LoVo (cell line): Measurements from ENCODE around the gene EME1.
"Not testable (repeated sequence)": the region's sequence is repeated elsewhere in the genome, so short reads cannot be mapped to it uniquely, and the experiment has no call there.

Experiments used
- DNase-seq: peaks from one replicate; pipeline ENCODE4 v3.0.0-alpha.2; 2016; ENCODE audit warnings: low spot score

Gene EME1

DNA sequence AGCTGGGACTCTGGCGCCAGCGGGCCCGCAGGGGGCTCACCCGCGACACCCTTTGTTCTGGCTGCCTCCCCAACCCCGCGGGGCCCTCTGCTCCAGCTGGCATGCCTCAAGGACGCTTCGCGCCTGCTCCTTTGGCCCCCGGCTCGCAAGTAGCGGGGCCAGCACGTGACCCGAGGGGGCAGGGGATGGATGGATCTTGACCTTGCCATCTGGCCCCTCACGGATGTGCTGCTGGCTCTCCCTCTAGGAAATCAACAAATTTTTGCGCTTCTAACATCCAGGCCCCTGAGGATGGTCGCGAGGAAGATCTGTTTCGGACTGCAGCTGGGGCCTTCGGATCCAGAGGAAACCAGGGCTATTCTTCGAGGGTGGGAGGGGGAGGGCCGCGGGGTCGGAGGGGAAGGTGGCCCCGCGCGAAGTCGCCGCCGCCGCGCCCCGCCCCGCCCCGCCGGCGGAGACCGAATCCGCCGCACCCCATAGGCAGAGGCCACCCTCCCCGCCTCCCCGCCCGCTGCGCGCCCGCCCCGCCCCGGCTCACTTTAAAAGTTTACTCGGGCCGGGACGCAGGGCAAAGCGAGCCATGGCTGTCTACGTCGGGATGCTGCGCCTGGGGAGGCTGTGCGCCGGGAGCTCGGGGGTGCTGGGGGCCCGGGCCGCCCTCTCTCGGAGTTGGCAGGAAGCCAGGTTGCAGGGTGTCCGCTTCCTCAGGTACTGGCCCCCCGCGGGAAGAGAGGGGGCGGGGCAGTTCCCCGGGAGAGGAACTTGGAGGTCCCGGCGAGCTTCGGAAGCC lies 52.8 kb downstream of the EME1 start, which contains the start of gene ACSF2:
Gene ACSF2, plus strand, starts transcription at position 537 of the 790 bp plus-strand sequence. Its CDS starts 44 bp downstream, at position 581.
- peak; percentile 58 for DNase-seq

DNA sequence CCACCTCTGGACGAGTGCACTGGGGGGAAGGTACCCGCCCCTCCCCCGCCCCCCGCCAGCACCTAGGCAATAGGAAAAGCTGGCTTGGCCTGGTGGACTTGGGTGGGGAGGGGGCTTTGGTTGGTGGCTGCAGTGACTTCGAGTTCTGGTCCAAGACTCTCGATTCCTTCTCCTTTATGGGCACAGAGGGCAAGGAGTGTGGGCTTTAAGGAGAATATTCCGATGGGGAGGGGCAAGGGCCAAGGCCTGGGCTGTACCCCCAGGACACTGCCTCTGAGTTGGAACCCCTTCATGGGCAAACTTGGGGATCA lies 53.4 kb downstream of the EME1 start:
- DNase-seq = no peak

DNA sequence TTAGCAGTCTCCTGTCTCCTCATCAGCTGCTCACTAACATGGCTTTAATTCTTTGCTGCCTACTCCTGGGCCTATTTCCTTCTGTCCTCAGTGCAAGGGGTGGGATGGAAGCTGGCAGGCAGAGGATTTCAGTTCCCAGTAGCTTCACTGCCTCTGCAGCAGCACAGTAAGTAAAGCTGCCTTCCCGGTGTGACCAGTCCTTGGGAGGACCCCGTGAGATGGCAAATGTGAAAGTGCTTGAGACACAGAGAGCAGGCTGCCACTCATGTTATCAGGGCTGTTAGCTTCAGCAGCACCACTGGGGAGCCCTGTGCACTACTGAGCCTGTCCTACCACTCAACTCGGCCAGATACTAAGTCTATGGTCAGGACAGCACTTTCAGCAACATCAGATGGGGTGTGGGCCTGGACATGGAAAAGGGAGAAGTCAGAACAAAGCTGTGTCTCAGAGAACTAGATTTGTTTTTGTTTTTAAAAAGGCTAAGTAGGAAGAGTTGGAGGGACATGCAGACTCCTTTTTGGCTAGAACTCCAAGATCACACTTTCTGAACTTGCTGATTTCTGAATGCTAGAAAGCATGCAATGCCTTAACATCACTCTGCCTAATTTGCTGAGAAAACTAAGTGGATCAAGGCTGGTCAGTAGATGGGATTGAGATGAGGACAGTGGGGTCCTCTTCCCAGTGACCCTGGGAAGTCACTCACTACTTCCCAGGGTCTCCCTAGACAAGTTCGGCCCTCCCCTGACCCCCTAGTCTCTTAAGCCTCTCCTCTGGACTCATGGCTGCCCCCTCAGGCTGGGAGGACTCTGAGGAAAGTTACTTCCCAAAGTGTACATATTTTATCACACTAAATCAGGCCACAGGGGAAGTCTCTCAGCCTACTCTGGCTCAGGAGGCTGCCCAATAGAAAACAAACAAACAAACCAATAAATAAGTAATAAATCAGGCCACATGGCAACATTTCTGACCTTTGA lies 54.1 kb downstream of the EME1 start:
- peak; percentile 27 for DNase-seq

DNA sequence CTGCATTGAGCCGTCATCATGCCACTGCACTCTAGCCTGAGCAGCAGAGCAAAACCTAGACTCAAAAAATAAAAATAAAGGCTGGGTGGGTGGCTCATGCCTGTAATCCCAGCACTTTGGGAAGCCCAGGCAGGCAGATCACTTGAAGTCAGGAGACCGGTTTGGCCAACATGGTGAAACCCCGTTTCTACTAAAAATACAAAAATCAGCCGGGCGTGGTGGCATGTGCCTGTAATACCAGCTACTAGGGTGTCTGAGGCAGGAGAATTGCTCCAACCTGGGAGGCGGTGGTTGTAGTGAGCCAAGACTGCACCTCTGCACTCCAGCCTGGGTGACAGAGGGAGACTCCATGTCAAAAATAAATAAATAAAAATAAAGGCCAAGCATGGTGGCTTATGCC lies 55.1 kb downstream of the EME1 start:
- DNase-seq = not testable (repeated sequence)

DNA sequence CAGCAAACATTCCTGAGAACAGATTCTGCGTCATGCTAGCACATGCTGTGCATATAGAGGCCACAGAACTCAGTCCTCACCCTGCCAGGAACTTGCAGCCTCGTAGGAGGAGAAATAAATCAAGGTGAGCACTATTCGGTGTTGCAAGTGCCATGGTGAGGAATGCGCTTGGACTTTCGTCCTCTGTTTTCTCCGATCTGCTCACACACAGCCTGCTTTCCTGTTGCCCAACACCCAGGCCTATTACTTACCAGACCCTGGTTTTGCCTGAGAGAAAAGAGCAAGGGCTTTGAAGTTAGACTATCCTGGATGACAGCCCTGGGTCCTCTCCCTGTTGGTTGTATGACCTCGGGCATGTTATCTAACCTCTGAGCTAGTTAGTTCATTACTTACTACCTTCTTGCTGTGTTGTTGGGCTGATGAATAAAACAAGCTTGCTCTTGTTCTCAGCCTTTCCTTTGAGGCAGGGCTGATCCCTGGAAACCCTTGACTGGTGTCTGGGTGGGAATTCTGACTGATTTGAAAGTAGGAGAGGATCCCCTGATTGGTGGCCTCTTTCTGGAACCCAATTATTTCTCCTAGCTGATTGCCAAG lies 55.9 kb downstream of the EME1 start:
- no peak for DNase-seq

DNA sequence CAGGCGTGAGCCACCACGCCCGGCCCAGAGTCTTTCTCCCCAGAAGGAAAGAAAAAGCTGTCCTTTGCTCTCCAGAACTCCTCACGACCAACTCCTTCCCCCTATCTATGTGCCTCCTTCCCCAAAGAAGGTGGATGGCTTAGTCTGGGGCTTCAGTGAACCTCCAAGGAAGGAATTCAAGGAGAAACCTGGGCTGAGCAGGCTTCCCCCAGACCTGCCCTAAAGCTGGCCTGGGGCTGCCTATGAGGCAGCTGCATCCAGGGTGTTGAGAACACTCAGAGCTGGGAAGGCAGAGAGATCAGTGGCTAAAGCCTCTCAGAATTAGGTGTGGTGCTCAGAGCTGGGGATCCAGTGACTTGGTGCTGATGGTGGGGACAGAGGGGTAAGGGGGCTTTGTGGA lies 56.8 kb downstream of the EME1 start:
- no peak for DNase-seq
